HG02943 (cell line): ENCODE measurements around the gene NEDD4.
"Not testable (repeated sequence)": the region's sequence is repeated elsewhere in the genome, so short reads cannot be mapped to it uniquely, and the experiment has no call there.

Experiments used
- ATAC-seq: cut with Tn5 transposase; IDR thresholded peaks from one replicate; pipeline ENCODE4 v1.9.1; 2021; ENCODE audit warnings: mild to moderate bottlenecking, low read depth, moderate library complexity; ENCODE audit not compliant: unreplicated experiment

NEDD4 gene

GRCh38 chr15:55899537-55899936, 93.9 kb downstream of the NEDD4 start:
- ATAC-seq = no peak

DNA sequence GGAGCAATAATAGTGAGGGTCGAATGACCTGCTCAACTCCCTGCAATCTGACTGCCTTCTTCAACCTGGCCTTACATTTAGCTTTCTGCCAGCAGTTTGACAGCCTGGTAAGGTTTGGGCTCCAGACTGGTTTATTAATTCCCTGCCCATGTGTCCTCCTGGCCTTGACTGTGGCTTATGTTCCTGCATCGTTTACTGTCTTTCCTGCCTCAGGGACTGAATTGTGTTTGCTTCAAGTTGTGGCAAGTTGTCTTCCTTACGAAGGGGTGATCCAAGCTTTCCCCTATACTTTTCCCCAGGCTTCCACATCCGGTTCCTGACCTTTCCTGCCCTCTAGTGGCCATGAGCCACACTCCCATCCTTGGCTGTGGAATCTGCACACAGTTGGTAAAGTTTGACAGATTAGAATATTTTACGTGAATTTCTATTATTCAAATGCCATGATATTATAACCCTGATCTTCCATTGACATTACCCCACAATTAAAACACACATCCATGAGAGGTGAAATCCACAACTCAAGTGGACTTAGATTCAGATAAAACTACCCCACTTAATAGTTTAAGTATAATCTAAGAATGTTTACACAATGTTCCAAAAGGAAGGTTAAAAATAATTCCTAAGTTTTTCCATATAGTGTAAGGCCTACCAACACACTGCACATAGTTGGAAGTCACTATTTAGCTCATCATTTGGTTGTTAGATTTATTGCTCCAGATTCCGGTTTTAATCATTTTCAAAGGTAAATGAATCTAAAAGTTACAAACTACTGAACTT, 95.7 kb downstream of the NEDD4 start:
- no peak for ATAC-seq

DNA sequence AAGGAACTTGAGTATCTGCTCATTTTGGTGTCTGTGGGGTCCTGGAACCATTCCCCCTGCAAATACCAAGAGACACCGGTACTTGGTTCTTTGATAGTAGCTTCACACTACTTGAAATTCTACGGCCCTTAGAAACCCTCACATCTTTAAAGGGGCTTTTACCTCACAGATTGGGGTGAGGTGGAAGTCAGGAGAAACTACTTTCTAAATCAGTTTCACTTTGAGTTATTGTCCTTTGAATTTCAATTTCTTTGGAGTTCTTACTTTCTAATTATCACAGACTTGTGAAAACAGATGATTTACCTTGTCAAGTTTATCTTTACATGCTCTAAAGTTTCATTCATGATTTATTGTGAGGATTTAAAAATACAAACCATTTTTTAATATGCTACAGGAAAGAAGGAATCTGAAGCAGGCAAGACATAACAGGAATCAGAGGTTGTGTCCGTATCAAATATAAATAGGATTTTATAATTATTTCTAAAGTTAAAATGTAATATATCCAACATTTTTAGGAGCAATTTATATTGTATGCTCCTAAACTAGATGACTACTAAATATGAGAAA, 98.9 kb downstream of the NEDD4 start:
- ATAC-seq = no peak

DNA sequence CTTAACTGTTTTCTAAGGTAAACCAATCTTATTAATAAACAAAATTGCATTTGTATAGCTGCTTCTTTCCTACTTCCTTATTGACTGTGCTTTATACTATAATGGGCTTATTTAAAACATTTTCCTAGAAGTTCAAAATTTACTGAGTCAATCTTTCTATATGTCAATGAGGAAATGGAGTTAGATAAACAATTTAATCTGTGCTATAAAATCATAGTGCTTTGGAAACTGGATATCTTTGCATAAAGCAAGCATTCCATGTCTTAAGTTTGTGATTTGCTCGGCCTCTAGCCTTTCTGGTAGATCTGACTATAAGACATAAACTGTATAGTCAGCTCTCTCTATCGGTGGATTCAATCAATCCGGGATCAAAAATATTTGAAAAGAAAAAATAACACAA, 99.6 kb downstream of the NEDD4 start:
- no peak for ATAC-seq

DNA sequence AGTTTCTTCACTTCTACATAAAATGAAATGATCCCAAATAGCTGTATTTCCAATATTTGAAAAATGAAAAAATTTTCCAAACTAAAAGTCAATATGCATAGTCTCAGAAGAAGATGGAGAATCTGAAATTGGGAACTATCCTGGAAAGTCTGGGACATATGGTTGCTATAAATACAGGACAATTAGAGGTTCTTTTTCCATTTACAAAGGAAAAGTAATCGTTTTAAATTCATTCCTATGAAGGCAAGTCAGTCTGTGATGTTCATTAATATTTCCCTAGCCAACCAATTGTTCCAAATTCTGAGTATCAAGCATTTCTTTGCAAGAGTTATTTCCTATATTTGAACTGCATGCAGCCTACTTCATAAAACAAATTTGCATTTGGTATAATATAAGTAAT, 102.2 kb downstream of the NEDD4 start:
- no peak for ATAC-seq

DNA sequence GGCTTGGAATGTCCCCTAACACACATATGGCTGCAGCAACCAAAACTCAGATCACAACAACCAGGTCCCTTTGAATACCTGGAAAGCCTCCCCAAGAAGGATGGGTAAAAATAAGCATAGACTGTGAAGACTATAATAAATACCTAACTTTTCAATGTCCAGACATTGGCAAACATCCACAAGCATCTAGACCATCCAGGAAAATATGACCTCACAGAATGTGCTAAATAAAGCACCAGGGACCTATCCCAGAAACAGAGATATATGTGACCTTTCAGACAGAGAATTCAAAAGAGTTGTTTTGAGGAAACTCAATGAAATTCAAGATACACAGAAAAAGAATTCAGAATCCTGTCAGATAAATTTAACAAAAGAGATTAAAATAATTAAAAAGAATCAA, 109.2 kb downstream of the NEDD4 start:
- ATAC-seq = no peak

DNA sequence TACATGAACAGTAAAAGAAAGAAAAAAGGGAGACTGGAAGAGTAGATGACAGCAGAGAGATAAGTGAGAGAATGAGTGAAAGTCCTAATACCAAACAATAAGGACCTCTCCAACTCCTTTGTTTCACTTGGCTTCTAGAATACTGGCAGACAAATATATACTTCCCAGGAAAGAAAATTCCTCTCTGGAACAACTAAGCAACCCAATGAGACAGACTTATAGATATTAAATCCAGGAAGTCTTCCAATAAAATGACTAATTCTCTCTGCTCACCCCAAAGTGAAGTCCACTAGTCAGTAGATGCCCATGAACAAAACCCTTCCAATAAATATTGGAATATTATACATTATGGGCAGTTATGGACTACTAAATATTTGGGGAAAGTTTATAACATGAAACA, 114.2 kb downstream of the NEDD4 start:
- no peak for ATAC-seq

DNA sequence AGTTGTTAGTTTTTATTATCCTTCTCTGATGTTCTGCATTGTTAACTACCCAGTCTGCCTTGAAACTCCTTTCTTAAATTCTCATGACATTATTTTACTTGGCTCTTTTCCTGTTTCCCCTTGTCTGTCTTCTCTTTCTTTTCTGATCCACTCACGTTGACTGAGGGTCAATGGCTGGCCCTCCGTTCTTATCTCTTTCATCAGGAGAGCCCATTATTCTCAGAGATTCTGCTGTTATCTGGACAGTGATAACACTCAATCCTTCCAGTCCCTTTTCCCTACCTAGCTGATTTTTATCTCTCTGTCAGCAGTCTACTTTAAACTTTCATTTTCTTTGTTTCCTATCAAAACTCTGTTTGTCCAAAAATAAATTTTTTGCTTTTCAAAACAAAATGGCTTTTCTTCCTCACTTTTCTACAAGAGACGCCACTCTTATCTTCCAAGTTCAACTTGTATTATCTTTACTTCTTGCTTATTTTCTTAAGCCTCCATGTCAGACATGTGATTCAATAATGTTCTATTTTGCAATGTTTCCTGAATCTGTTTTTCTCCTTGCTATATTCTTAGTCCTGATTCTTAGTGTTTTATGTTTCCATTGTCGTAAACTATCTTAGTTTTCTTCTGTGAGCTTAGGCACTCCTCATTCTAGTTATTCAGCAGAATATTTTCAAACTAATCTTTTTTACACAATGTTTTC, 120.2 kb downstream of the NEDD4 start:
- no peak for ATAC-seq

DNA sequence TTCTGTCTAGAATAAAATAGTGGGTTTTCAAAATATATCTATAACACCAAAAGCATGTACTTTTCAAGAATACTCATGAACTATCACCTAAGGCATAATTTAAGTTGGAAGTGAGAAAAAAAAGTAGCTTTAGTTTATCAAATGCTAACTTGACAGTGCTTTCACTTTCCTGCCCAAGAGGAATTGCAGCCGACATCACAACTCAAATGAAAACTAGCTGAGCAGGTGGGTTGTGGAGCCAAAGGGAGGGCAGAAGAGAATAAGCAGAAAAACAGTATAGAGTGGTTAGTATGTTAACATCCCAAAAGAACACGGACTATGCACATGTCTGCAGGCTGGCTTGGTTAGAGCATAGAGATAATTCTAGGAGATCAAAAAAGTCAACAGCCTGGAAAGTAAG, 120.9 kb downstream of the NEDD4 start:
- ATAC-seq = no peak

- ATAC-seq = no peak
Observed at GRCh38 chr15:55869660-55870059, 123.8 kb downstream of the NEDD4 start.

DNA sequence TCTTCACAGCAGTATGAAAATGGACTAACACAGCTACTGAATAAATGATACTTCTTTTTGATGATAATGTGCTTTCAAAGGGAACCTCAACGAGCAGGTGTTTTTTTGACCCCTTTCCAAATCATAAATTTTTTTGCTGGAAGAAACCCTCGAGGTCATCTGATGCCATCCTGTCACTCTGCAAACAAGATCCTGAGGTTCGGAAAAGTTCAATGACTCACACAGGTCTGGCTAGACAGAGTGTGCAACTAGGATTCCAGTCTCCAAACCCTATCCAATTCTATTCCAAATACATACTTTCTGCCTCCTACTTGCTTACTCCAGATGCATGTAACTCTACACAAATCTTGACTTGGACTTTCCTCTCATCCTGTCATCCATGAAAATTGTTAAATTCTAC, 124.7 kb downstream of the NEDD4 start:
- ATAC-seq = no peak

GRCh38 chr15:55868291-55868690, 125.1 kb downstream of the NEDD4 start:
- ATAC-seq = not testable (repeated sequence)

- no peak for ATAC-seq
Observed at GRCh38 chr15:55863911-55864310, 129.5 kb downstream of the NEDD4 start.

DNA sequence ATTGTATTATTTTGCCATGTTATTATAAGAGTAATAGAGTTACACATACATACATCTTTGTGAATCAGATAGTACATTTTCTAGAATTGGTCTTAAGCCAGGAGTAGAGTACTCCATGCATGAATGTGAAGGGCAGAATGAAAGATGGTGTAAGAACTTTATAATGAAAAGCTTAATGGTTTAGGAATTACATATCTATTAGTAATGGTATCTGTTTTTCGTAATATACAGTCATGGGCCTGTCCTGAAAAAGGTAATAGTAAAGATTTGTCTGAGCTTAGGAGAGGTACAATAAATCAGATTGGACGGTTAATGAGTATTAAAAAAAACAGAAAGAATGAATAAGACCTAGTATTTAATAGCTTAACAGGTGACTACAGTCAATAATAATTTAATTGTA, 132.3 kb downstream of the NEDD4 start:
- no peak for ATAC-seq

GRCh38 chr15:55860468-55860867, 132.9 kb downstream of the NEDD4 start:
- no peak for ATAC-seq

GRCh38 chr15:55859681-55860080, 133.7 kb downstream of the NEDD4 start:
- ATAC-seq = no peak

DNA sequence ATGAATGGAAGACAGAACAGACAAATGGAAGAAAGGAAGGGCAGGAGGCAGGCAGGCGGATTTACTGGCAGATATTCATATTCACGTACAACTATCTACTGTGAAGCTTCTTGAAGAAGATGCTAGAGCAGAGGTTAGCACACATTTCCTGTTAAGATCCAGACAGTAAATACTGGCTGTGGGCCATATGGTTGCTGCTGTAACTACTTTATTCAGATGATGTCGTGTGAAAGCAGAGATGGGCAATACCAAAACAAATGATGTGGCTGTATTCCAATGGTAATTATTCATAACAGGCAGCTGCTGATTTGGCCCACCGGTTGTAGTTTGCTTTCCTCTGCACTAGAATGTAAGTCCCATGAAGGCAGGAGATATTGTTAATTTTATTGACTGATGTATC, 134.8 kb downstream of the NEDD4 start:
- no peak for ATAC-seq

GRCh38 chr15:55856506-55857164, 136.8 kb downstream of the NEDD4 start:
- ATAC-seq = no peak

GRCh38 chr15:55853134-55853533, 140.3 kb downstream of the NEDD4 start:
- ATAC-seq = no peak

- ATAC-seq = no peak
Observed at GRCh38 chr15:55846116-55846707, 147.2 kb downstream of the NEDD4 start.

GRCh38 chr15:55842897-55843296, 150.5 kb downstream of the NEDD4 start:
- ATAC-seq = not testable (repeated sequence)
